T follicular helper cell (primary cell): ENCODE data around the gene CFAP251.
A peak's percentile ranks its signal among the peaks of the same experiment; 100 is the strongest.
"Not testable (repeated sequence)": the region's sequence is repeated elsewhere in the genome, so short reads cannot be mapped to it uniquely, and the experiment has no call there.

Experiments used
- DNase-seq: peaks from one replicate; pipeline ENCODE4 v3.0.0-alpha.2; 2020; ENCODE audit warnings: low read depth

Gene CFAP251

GRCh38 chr12:121908702-121909101 is 9.7 kb upstream of the CFAP251 start:
- DNase-seq, result no peak

GRCh38 chr12:121911824-121912585 is 6.4 kb upstream of the CFAP251 start:
- DNase-seq, result no peak

GRCh38 chr12:121915841-121916321 is 2.5 kb upstream of the CFAP251 start:
- no peak for DNase-seq

GRCh38 chr12:121916719-121917118 is 1.7 kb upstream of the CFAP251 start:
- no peak for DNase-seq

GRCh38 chr12:121918679-121919038 is 267 bp downstream of the CFAP251 start:
- peak; percentile 3 for DNase-seq

- DNase-seq, result no peak
Observed at GRCh38 chr12:121921066-121921465, 2.7 kb downstream of the CFAP251 start.

- no peak for DNase-seq
Observed at GRCh38 chr12:121925358-121925695, 6.9 kb downstream of the CFAP251 start.

GRCh38 chr12:121926874-121927706 is 8.7 kb downstream of the CFAP251 start:
- DNase-seq, result no peak

- no peak for DNase-seq
Observed at GRCh38 chr12:121927813-121928212, 9.4 kb downstream of the CFAP251 start.

- DNase-seq, result not testable (repeated sequence)
Observed at GRCh38 chr12:121929545-121929944, 11.2 kb downstream of the CFAP251 start.

GRCh38 chr12:121930862-121931261 is 12.5 kb downstream of the CFAP251 start:
- no peak for DNase-seq

- no peak for DNase-seq
Observed at GRCh38 chr12:121932176-121932536, 13.8 kb downstream of the CFAP251 start.

- no peak for DNase-seq
Observed at GRCh38 chr12:121932914-121933521, 14.6 kb downstream of the CFAP251 start.

- DNase-seq, result no peak
Observed at GRCh38 chr12:121933522-121934308, 15.3 kb downstream of the CFAP251 start.

GRCh38 chr12:121934309-121934664 is 15.9 kb downstream of the CFAP251 start:
- no peak for DNase-seq

GRCh38 chr12:121937654-121938053 is 19.3 kb downstream of the CFAP251 start:
- DNase-seq, result no peak

GRCh38 chr12:121939186-121939585 is 20.8 kb downstream of the CFAP251 start:
- no peak for DNase-seq

- no peak for DNase-seq
Observed at GRCh38 chr12:121939992-121940766, 21.8 kb downstream of the CFAP251 start.

- no peak for DNase-seq
Observed at GRCh38 chr12:121942145-121942718, 23.8 kb downstream of the CFAP251 start.

GRCh38 chr12:121943926-121944325 is 25.5 kb downstream of the CFAP251 start:
- no peak for DNase-seq
